T47D (cell line): ENCODE measurements around the gene BPIFB6.

Experiments used
- DNase-seq, 2 experiments: peaks; one replicate each; pipeline versions ENCODE4 v3.0.0 to v3.0.0-alpha.2; 2011 to 2012; ENCODE audit warnings: low read depth in 1 of 2, low spot score in 1 of 2
- JUND ChIP-seq: IDR thresholded peaks from 2 replicates; pipeline ENCODE4 v1.6.1; 2012; ENCODE audit warnings: low read depth
- in situ Hi-C: cut with HindIII; loops from 2 replicates; pipeline ENCODE4 v1.10.0; 2016; ENCODE audit warnings: low sequenced_read_pairs, low pct_unique_long_range_greater_than_20kb

BPIFB6 gene

DNA sequence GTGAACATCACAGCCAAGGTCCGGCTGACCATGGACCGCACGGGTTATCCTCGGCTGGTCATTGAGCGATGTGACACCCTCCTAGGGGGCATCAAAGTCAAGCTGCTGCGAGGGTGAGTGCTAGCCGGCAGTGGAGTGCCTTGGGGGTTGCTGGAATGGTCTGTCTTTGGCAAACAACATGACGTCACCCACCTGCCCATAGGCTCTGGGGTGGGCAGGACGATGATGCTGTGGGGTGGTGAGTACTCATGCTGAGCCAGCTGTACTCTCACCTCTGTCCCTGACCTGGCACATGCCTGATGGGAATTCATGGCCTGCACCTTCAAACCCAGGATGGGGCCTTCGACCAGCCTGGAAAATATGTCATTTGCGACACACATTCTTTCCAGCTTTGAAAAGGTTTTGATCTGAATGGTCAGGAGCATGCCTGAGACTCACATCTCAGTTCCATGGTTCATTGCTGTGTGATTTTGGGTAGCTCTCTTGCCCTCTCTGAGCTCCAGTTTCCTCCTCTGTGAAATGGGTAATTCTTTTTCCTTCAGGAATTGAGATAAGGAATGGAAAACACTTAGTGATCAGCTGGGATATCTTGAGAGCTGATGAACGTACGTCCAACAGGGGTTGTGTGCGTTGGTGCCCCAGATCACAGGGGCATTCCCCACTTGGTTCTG is 54.7 kb downstream of the BPIFB6 start:
- no peak for TF ChIP-seq JUND
- no peak for DNase-seq
- in situ Hi-C loops: no loop called here

DNA sequence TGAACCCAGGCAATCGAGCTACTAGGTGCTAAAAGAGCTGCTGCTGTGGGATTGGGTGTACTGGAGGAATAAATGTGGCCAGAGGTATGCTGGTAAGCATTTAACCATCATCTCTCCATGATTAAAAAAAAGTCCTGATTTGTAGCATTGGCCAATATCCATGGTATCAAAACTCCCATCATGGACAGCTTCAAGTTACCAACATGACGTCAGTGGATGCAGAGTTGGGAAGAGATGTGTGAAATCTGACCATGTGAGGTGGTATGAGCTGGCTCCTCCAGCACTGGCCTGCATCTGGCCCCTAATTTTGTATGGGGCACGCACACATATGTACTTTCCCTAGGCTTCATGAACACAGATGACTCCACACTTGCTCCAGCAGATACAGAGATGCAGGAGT is 59.7 kb downstream of the BPIFB6 start:
- no peak for TF ChIP-seq JUND

DNA sequence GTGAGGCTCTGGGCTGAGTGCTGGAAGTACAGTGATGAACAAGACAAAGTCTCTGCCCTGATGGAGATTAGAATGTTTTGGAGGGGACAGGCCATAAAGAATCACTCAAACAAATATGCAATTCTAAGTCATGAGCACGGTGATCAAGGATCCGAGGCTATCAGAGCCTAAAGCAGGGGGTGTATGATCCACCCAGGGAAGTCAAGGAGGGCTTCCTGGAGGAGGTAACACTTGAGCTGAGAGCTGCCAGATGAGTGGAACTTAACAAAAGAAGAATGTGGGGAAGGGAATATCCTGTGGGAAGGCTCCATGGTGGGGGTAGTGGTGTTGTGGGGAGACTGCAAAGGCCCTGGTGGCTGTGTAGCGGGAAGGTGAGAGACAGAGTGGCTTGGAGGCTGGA is 60.2 kb downstream of the BPIFB6 start:
- in situ Hi-C loops: no loop called here
- no peak for TF ChIP-seq JUND

More for the DNA sequence above, 59.7 kb downstream of the BPIFB6 start:
- DNase-seq: no peak
- in situ Hi-C loops: no loop called here

DNA sequence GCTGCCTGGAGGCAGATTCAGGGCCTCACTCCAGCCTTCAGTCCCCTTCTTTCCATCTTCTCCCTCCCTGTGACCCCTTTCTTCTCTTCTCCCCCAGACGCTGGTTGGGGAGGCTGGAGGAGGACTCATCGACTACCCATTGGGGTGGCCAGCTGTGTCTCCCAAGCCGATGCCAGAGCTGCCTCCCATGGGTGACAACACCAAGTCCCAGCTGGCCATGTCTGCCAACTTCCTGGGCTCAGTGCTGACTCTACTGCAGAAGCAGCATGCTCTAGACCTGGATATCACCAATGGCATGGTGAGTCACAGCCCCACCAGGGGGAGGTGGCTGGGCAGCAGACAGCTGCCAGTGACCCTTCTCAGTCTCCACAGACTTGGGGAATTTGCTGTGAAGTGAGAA is 60.9 kb downstream of the BPIFB6 start:
- in situ Hi-C loops: no loop called here

More for the DNA sequence above, 60.2 kb downstream of the BPIFB6 start:
- no peak for DNase-seq

DNA sequence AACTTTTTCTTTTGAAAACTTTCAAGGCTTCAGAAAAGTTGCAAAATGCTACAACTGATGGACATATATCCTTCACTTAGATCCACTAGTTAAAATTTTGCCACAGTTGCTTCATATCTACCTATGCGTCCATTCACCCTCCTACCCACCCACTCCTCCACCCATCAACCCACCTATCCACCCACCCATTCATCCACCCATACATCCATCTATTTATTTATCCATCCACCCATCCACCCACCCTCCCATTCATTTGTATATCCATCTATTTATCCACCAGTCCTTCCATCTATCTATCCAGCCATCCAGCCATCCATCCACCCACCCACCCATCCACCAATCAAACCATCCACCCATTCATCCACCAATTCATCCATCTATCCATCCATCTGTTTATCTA is 61.6 kb downstream of the BPIFB6 start:
- in situ Hi-C loops: no loop called here
- no peak for DNase-seq
- TF ChIP-seq JUND: no peak

More for the DNA sequence above, 60.9 kb downstream of the BPIFB6 start:
- TF ChIP-seq JUND: no peak
- no peak for DNase-seq

DNA sequence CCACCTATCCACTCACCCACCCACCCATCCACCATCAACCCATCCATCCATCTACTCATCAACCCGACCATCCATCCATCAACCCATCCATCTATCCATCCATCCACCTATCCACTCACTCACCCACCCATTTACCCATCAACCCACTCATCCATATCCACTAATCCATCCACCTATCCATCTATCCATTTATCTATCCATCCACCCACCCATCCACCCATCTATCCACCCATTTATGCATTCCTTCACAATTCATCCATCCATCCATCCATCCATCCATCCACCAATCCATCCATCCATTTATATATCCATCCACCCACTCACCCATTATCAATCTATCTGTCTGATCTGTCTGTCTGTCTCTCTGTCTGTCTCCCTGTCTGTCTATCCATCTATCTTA is 62.1 kb downstream of the BPIFB6 start:
- TF ChIP-seq JUND: no peak
- no peak for DNase-seq
- in situ Hi-C loops: no loop called here
